Adrenal gland (tissue), 12 donors: ENCODE data around the gene RAVER2. TPM values are rescaled to one million over a fixed set of nuclear protein-coding genes. Genes with fewer than 3 reads are reported as not detected.

Experiments used
- DNase-seq, 7 donors: peaks; one replicate each; pipeline ENCODE4 v3.0.0-alpha.2; 2019 to 2020
- H3K27ac ChIP-seq, 5 donors: fragments of 200-600 bp; sonication (generic) in 4 of 5; 1 replicate in 3 of 5; 2 replicates in 2 of 5; pipeline versions ENCODE4 v1.5.1 to v1.8.0; 2016 to 2020; ENCODE audit warnings: mild to moderate bottlenecking in 1 of 5
- H3K27me3 ChIP-seq: fragments of 200-600 bp; 2 replicates; pipeline ENCODE4 v1.8.0; 2021
- H3K36me3 ChIP-seq, 2 donors: fragments of 200-600 bp; replicated peaks in 1 of 2; 1 replicate in 1 of 2; 2 replicates in 1 of 2; pipeline versions ENCODE4 v1.5.1 to v1.8.0; 2018 to 2022
- H3K4me1 ChIP-seq, 2 donors: fragments of 200-600 bp; replicated peaks in 1 of 2; 1 replicate in 1 of 2; 2 replicates in 1 of 2; pipeline versions ENCODE4 v1.5.1 to v1.8.0; 2018 to 2021
- H3K4me3 ChIP-seq, 4 donors: fragments of 200-600 bp; sonication (generic) in 3 of 4; one replicate each; pipeline ENCODE4 v1.5.1; 2016 to 2018
- H3K9me3 ChIP-seq, 3 donors: fragments of 200-600 bp; sonication (generic) in 1 of 3; replicated peaks in 1 of 3; 1 replicate in 2 of 3; 2 replicates in 1 of 3; pipeline versions ENCODE4 v1.5.1 to v1.8.0; 2016 to 2021
- POLR2A ChIP-seq, 2 donors: fragments of 450-650 bp; IDR thresholded peaks; one replicate each; pipeline ENCODE4 v1.6.1; 2017; ENCODE audit warnings: antibody characterized with exemption in 2 of 2, mild to moderate bottlenecking in 2 of 2, moderate library complexity in 1 of 2
- WGBS, 4 donors: extraction: QIAGEN DNeasy Blood & Tissue Kit in 2 of 4; methylation state at CpG; one replicate each; pipeline versions ENCODE4 v1.1.5 to v1.1.7; 2013 to 2017; 5-methylcytosine and 5-hydroxymethylcytosine counted together
- intact Hi-C, 2 donors: fragments of 100-400 bp; cut with DNase I; formaldehyde crosslinking; loops; one replicate each; pipeline versions ENCODE4 v1.14.1 to v1.15.0; 2022 to 2023
- polyA plus RNA-seq, 3 donors: library from polyadenylated mRNA; stranded (reverse); fragments of 200-250 nt in 2 of 3; fragments of 350-450 nt in 1 of 3; fragmentation: Illumina TruSeq in 1 of 3; extraction: RNeasy Lipid Tissue Mini Kit (QIAGEN cat#74804) in 1 of 3; gene quantifications; one replicate each; pipeline ENCODE4 v1.2.3, GENCODE V29; 2013 to 2014
- total RNA-seq, 9 donors: library from RNA; depleted of rRNA in 4 of 9; stranded (reverse); fragments of >200 nt in 4 of 9; fragments of 120-200 nt in 1 of 9; fragmentation: NEBNext Ultra II Directional in 1 of 9; extraction: Animal tissue kit (Norgen Biotek cat#: 25700) in 1 of 9; gene quantifications; one replicate each; pipeline versions ENCODE4 v1.1.0 to v1.2.4, GENCODE V29; 2013 to 2023
- TF ChIP-seq, protein P1 (sequence below), 6 experiments: fragments of 450-650 bp in 4 of 6; fragments of 200-600 bp in 2 of 6; sonication (generic) in 1 of 6; IDR thresholded peaks; 1 replicate in 5 of 6; 2 replicates in 1 of 6; pipeline versions ENCODE4 v1.5.1 to v1.8.0; 2016 to 2021; ENCODE audit warnings: antibody characterized with exemption in 6 of 6, mild to moderate bottlenecking in 2 of 6, moderate library complexity in 1 of 6
- donor health status: healthy with polysubstance abuse.
- donor health status: Bipolar disorder and iron deficiency.
- donor health status: DM: yes; HTN: yes; CAD: no.
- donor health status: DM: no; HTN: no; CAD: no.
- donor health status: DM: no; HTN: no; CAD: no.
- donor health status: DM: yes; HTN: yes; CAD: no.

RAVER2 gene
- total and polyA plus RNA-seq, 12 donors = 7.1 to 19.0 (median 12.4) TPM

DNA sequence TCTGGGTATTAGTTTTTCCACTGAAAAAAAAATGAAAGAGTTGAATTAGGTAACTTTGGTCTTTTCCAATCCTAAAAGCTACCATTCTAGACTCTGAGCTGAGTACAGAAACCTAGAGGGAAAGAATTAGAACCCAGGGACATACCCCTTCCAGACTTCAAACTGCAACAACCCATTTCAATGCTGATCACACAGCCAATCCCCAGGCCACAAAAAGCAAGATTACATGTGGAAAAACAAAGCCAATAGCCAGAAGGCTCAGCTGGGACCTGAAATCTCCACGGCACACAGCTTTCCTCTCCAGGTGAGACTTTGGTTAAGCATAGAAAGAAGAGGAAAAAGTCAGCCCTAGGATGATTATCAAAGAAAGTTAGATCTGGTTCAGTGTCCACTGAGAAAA lies 132.7 kb downstream of the RAVER2 start:
- Histone ChIP-seq H3K36me3 (peaks cover 0 to 43% of the 10 kb centered on the region in 2 donors), H3K4me1 (peaks cover 0 to 2% of the 10 kb centered on the region in 2 donors), H3K4me3 (no peak overlapping the region), H3K27me3 (no peaks in the 10 kb centered on the region), H3K27ac (no peak overlapping the region), H3K9me3 (no peaks in the 10 kb centered on the region)
- 93 to 100% (median 97%) methylated on average over 1 of the region's 1 CpG for WGBS, 4 donors
- intact Hi-C loops = no loop called here
- DNase-seq = no peak
- TF ChIP-seq, protein P1, sequence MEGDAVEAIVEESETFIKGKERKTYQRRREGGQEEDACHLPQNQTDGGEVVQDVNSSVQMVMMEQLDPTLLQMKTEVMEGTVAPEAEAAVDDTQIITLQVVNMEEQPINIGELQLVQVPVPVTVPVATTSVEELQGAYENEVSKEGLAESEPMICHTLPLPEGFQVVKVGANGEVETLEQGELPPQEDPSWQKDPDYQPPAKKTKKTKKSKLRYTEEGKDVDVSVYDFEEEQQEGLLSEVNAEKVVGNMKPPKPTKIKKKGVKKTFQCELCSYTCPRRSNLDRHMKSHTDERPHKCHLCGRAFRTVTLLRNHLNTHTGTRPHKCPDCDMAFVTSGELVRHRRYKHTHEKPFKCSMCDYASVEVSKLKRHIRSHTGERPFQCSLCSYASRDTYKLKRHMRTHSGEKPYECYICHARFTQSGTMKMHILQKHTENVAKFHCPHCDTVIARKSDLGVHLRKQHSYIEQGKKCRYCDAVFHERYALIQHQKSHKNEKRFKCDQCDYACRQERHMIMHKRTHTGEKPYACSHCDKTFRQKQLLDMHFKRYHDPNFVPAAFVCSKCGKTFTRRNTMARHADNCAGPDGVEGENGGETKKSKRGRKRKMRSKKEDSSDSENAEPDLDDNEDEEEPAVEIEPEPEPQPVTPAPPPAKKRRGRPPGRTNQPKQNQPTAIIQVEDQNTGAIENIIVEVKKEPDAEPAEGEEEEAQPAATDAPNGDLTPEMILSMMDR (IDR thresholded peaks at IDR 0.05) = no peak
- TF ChIP-seq POLR2A (IDR thresholded peaks at IDR 0.05) = no peak

DNA sequence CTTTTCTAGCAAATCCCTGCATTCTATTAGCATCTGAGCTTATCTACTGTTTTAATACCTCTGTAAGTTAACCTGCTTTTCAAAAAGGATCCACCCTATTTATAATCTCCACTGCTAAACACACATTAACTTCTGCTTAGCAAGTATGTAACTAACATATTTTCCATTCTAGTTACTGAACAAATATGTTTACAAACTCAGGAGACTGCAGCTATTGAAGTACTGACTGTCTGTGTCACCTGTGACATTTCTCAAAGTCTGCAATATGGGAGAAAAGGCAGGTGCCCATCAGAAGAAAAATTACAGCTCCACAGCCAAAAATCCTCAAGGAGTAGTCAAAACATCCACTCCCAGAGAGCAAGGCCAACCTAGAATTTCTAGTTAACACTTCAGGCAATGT lies 133.2 kb downstream of the RAVER2 start:
- H3K4me3 ChIP-seq = no peak overlapping the region
- H3K27me3 ChIP-seq = no peaks in the 10 kb centered on the region
- H3K36me3 ChIP-seq = peaks cover 0 to 43% of the 10 kb centered on the region in 2 donors
- no peaks in the 10 kb centered on the region for H3K9me3 ChIP-seq
- intact Hi-C loops = no loop called here
- DNase-seq = no peak
- no peak overlapping the region for H3K27ac ChIP-seq
- H3K4me1 ChIP-seq = peaks cover 0 to 2% of the 10 kb centered on the region in 2 donors
- no peak for TF ChIP-seq POLR2A (IDR thresholded peaks at IDR 0.05)
- TF ChIP-seq, protein P1 (IDR thresholded peaks at IDR 0.05) = no peak

DNA sequence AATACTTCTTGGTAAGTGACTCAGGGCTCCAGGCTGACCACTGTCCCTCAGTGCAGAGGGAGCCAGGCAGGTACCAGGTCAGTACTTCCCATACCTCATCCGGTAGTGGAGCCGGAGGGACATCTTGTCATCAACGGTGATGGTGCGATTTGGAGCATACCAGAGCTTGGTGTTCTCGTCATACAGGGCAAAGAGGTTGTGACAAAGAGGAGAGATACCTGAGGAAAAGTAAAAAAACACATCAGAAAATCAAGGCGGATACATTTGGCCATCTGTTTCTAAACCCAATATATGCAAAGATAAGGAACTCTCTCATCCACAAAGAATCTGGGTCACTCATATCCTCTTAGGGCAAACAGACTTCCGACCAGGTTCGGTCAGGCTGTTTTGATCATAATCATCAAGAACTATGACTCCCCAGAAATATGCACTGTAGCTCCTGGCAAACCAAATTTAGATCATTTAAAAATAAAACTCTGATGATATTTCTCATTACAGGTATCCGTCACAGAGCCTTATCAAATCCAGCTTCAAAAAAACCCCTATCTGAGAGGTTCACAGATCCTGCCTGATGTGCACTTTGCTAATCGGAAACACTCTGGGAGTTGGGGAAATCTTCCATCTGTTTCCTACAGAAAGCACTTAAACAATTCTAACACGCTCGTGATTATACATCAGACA lies 134.2 kb downstream of the RAVER2 start:
- H3K27me3 ChIP-seq = no peaks in the 10 kb centered on the region
- DNase-seq = no peak
- no peaks in the 10 kb centered on the region for H3K9me3 ChIP-seq
- WGBS, 4 donors = 70 to 79% (median 78%) methylated on average over 12 of the region's 12 CpGs
- no peak overlapping the region for H3K4me3 ChIP-seq
- no peak for TF ChIP-seq POLR2A (IDR thresholded peaks at IDR 0.05)
- H3K4me1 ChIP-seq = peaks cover 0 to 2% of the 10 kb centered on the region in 2 donors
- no peak overlapping the region for H3K27ac ChIP-seq
- H3K36me3 ChIP-seq = peaks cover 0 to 42% of the 10 kb centered on the region in 2 donors
- intact Hi-C loops = no loop called here

GRCh38 chr1:64880449-64880848 lies 135.6 kb downstream of the RAVER2 start:
- H3K4me3 ChIP-seq = no peak overlapping the region
- peaks cover 0 to 42% of the 10 kb centered on the region in 2 donors for H3K36me3 ChIP-seq
- WGBS, 4 donors = 95 to 98% (median 97%) methylated on average over 4 of the region's 4 CpGs
- H3K9me3 ChIP-seq = no peaks in the 10 kb centered on the region
- DNase-seq = no peak
- intact Hi-C loops = no loop called here
- H3K27ac ChIP-seq = no peak overlapping the region
- TF ChIP-seq, protein P1 (IDR thresholded peaks at IDR 0.05) = no peak
- no peak for TF ChIP-seq POLR2A (IDR thresholded peaks at IDR 0.05)
- no peaks in the 10 kb centered on the region for H3K27me3 ChIP-seq
- no peaks in the 10 kb centered on the region for H3K4me1 ChIP-seq

DNA sequence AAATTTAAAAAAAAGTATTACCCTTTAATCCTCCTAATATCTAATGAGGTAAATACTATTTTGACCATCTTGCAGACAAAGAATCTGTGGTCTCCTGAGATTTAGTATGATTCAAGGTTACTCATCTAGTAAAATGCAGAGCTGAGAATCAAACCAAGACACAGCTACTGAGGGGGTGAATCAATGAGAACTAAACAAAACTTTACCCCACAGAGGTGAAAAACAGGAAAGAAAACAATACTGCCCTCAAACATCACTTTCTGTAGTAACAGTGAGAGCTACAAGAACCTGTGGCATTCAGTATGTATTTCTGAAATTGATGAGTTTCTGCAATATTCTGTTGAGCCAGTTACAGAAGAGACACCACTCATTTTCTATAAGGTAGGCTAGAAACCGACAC lies 136.4 kb downstream of the RAVER2 start:
- Histone ChIP-seq H3K27me3 (no peaks in the 10 kb centered on the region), H3K4me1 (no peaks in the 10 kb centered on the region), H3K9me3 (no peaks in the 10 kb centered on the region), H3K27ac (no peak overlapping the region), H3K36me3 (peaks cover 0 to 36% of the 10 kb centered on the region in 2 donors), H3K4me3 (no peak overlapping the region)
- DNase-seq = no peak
- WGBS, 4 donors = 93 to 100% (median 98%) methylated on average over 1 of the region's 1 CpG
- no peak for TF ChIP-seq POLR2A (IDR thresholded peaks at IDR 0.05)
- TF ChIP-seq, protein P1 (IDR thresholded peaks at IDR 0.05) = no peak
- intact Hi-C loops = no loop called here
